Common myeloid progenitor, CD34-positive (primary cell): ENCODE results near the gene SLC35E1.
"Not testable (repeated sequence)": the region's sequence is repeated elsewhere in the genome, so short reads cannot be mapped to it uniquely, and the experiment has no call there.

Experiments
- CTCF ChIA-PET: fragments of 350-600 bp; sonication (Branson Sonifier 250); formaldehyde crosslinking; loops from one replicate; lab custom pipeline; 2021; ENCODE audit warnings: antibody characterized with exemption; lab: Charles Lee
- POLR2A ChIA-PET: fragments of 350-600 bp; sonication (Branson Sonifier 250); formaldehyde crosslinking; loops from one replicate; lab custom pipeline; 2021; ENCODE audit warnings: antibody characterized with exemption; lab: Charles Lee
- DNase-seq, 3 donors: peaks; one replicate each; pipeline versions ENCODE4 v3.0.0 to v3.0.0-alpha.2; 2013
- H3K27ac ChIP-seq, 2 experiments: 1 replicate in 1 of 2; 2 replicates in 1 of 2; pipeline ENCODE4 v1.7.0; 2013; ENCODE audit warnings: inconsistent platforms in 2 of 2, low read length in 2 of 2, mild to moderate bottlenecking in 2 of 2, low read depth in 1 of 2, moderate library complexity in 1 of 2; ENCODE audit not compliant: severe bottlenecking in 2 of 2, insufficient read depth in 1 of 2, poor library complexity in 1 of 2
- H3K27me3 ChIP-seq, 5 experiments: replicated peaks in 2 of 5; 1 replicate in 3 of 5; 2 replicates in 2 of 5; pipeline versions ENCODE4 v1.6.1 to v1.7.0; 2013; ENCODE audit warnings: low read length in 4 of 5, mild to moderate bottlenecking in 2 of 5, moderate library complexity in 2 of 5, inconsistent platforms in 1 of 5; ENCODE audit not compliant: insufficient read depth in 5 of 5, control insufficient read depth in 4 of 5
- H3K36me3 ChIP-seq, 4 experiments: 1 replicate in 2 of 4; 2 replicates in 2 of 4; pipeline versions ENCODE4 v1.6.1 to v1.7.0; 2013; ENCODE audit warnings: low read length in 3 of 4, control low read depth in 1 of 4, mild to moderate bottlenecking in 1 of 4; ENCODE audit not compliant: control insufficient read depth in 4 of 4, insufficient read depth in 4 of 4
- H3K4me1 ChIP-seq, 4 experiments: 1 replicate in 3 of 4; 2 replicates in 1 of 4; pipeline versions ENCODE4 v1.6.1 to v1.7.1; 2013; ENCODE audit warnings: low read length in 3 of 4, mild to moderate bottlenecking in 3 of 4, control low read depth in 1 of 4, inconsistent platforms in 1 of 4, moderate library complexity in 1 of 4; ENCODE audit not compliant: control insufficient read depth in 4 of 4, insufficient read depth in 4 of 4; ENCODE audit errors: control extremely low read depth in 1 of 4
- H3K4me3 ChIP-seq, 7 experiments: 1 replicate in 4 of 7; 2 replicates in 3 of 7; pipeline versions ENCODE4 v1.5.1 to v1.7.0; 2013; ENCODE audit warnings: mild to moderate bottlenecking in 7 of 7, low read length in 6 of 7, moderate library complexity in 6 of 7, inconsistent platforms in 2 of 7, low read depth in 2 of 7, control low read depth in 1 of 7; ENCODE audit not compliant: insufficient read depth in 4 of 7, control insufficient read depth in 1 of 7; ENCODE audit errors: extremely low read depth in 1 of 7
- H3K9me3 ChIP-seq, 5 experiments: 1 replicate in 4 of 5; 2 replicates in 1 of 5; pipeline versions ENCODE4 v1.6.1 to v1.7.1; 2013; ENCODE audit warnings: low read length in 4 of 5, mild to moderate bottlenecking in 2 of 5, inconsistent platforms in 1 of 5, low read depth in 1 of 5, moderate library complexity in 1 of 5; ENCODE audit not compliant: control insufficient read depth in 4 of 5, insufficient read depth in 2 of 5; ENCODE audit errors: control extremely low read depth in 1 of 5
- WGBS: methylation state at CpG from one replicate; pipeline ENCODE4 v1.1.5; 2013; ENCODE audit not compliant: insufficient coverage; 5-methylcytosine and 5-hydroxymethylcytosine counted together

The SLC35E1 gene

DNA sequence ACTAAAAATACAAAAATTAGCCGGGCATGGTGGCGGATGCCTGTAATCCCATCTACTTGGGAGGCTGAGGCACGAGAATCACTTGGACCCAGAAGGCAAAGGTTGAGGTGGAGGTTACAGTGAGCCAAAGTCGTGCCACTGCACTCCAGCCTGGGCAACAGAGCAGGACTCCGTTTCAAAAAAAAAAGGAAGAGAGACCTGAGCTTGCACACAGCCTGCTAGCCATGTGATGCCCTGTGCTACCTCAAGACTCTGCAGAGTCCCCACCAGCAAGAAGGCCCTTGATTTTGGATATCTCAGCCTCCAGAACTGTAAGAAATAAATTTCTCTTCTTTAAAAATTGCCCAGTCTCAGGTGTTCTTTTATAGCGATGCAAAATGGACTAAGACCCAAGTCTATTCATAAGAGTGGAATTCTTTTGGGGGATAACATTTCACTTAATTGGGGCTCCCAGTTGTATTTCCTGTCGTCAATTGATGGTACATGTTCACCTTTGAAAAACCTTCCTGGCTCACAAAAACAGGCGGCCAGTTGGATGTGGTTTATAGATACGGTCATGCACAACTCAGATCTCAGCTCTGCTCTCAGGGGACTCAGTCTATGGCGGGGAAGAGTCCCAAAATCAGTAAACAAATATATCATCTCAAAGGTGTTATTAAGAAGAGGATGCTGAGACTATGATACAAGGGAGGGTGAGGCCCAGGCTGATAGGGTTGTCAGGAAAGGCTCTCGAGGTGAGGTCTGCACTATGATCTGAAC, 27.6 kb downstream of the SLC35E1 start:
- POLR2A ChIA-PET: interaction anchor here (0.5 kb wide), 1 partner anchor 19 kb away, joined by 3 read pairs; no protein-coding TSS in a partner anchor
- Histone ChIP-seq H3K27ac (no peak overlapping the region), H3K36me3 (peaks cover 2 to 8% (median 6%) of the 10 kb centered on the region in 4 experiments), H3K9me3 (no peaks in the 10 kb centered on the region), H3K4me1 (peaks cover 9 to 42% (median 23%) of the 10 kb centered on the region in 4 experiments), H3K4me3 (no peak overlapping the region), H3K27me3 (no peaks in the 10 kb centered on the region)
- DNase-seq: no peak
- CTCF ChIA-PET: interaction anchor here (1.5 kb wide), 1 partner anchor 10 kb away, joined by 3 read pairs; no protein-coding TSS in a partner anchor
- WGBS: 92% methylated on average over 7 of the region's 11 CpGs

DNA sequence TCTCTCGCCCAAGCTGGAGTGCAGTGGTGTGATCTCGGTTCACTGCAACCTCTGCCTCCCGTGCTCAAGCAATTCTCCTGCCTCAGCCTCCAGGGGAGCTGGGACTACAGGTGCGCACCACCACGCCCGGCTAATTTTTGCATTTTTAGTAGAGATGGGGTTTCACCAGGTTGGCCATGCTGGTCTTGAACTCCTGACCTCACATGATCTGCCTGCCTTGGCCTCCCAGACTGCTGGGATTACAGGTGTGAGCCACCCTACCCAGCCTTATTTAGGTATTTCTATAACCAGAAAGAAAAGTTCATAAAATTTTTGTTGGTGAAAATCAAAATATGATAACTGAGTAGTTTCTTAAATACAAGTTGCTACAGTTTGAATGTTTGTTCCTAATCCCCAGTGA, 28.5 kb downstream of the SLC35E1 start:
- H3K4me3 ChIP-seq: peak overlapping the region in 3 of 7 experiments; percentile 92 to 97 (median 97)
- CTCF ChIA-PET: interaction anchor here (1.4 to 1.9 kb wide), 2 partner anchors 11 to 44 kb away, joined by 4 to 5 read pairs; no protein-coding TSS in a partner anchor
- 93% methylated on average over 5 of the region's 6 CpGs for WGBS
- POLR2A ChIA-PET: interaction anchor here (0.7 kb wide), 1 partner anchor 28 kb away, joined by 5 read pairs; no protein-coding TSS in a partner anchor
- H3K4me1 ChIP-seq: peaks cover 9 to 33% (median 23%) of the 10 kb centered on the region in 4 experiments
- H3K9me3 ChIP-seq, H3K27me3 ChIP-seq, DNase-seq: not testable (repeated sequence)
- H3K36me3 ChIP-seq: peaks cover 2 to 15% (median 9%) of the 10 kb centered on the region in 4 experiments
- H3K27ac ChIP-seq: peak overlapping the region in 1 of 2 experiments; percentile 86

DNA sequence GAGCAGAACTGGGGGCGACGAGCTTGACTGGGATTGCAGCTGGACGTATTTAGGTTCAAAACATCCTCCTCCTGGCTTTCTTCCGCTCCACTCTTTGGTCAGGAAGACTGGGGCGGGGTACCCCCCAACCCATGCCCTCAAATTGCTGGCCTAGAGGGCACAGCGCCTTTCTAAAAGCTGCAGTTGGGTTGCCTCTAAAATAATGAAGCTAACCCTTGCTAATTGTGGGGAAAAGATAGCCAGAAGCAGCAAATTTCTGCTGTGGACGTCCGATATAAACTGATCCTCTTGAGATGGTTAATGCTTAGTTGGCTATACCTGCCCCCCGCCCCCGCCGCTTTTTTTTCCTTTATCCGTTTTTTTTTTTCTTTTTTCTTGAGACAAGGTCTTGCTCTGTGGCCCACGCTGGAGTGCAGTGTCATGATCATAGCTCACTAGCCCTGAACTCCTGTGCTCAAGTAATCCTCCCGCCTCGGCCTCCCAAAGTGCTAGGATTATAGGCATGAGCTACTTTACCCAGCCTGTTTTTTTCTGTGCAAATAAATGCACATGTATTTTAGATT, 29.2 kb downstream of the SLC35E1 start:
- 0% methylated on average over 6 of the region's 15 CpGs for WGBS
- Histone ChIP-seq H3K36me3 (peaks cover 0 to 21% (median 10%) of the 10 kb centered on the region in 4 experiments), H3K9me3 (no peaks in the 10 kb centered on the region), H3K4me3 (peak overlapping the region; percentile 76 to 97 (median 92)), H3K27me3 (no peaks in the 10 kb centered on the region), H3K27ac (peak overlapping the region; percentile 72 to 86), H3K4me1 (peaks cover 9 to 32% (median 23%) of the 10 kb centered on the region in 4 experiments)
- ChIA-PET POLR2A (interaction anchor here (0.7 to 1.9 kb wide), 4 partner anchors 23 to 86 kb away, joined by 4 to 7 read pairs (median 5); no protein-coding TSS in a partner anchor), CTCF (interaction anchor here (0.6 to 1.9 kb wide), 4 partner anchors 8 to 44 kb away, joined by 3 to 5 read pairs (median 4); no protein-coding TSS in a partner anchor)
- no peak for DNase-seq

DNA sequence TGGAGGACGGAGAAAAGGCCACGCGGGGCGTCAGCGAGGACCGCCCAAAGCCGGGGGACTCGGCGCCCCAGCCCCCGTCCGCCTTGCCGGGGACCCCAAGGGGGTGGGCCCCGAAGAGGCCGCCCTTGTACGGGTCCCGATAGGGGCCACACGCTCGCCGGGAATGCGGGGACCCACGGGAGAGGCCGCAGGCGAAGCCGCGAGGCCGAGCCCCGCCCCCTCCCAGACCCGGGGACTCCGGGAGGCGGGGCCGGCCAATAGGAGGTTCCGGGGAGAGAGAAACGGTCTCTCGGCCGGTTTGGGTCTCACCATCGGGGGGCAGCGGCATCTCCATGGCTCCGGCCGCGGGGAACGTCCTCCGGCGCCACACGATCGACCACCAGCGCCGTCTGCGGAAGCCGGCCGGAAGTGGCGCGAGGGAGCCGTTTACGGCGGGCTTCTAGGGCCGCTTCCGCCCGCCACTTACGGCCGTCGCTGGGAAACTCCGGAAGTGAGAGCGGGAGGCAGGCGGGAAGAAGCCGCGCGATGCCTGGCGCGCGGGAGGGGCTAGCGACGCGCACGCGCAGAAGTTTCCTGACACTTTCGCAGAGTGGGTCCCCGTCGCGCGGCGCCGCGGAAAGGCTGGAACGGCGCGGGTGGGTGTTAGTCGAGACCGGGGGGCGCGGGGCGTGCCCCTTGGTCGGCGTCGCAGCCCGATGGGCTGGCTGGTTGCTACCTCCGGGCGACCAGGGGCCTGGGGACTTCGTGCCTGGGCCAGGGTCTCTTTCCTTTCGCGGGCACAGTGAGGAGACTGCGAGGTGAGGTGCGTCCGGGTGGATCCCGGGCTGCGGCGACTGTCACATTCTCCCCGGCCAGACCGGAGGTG, 29.9 kb downstream of the SLC35E1 start, which contains the start of gene CHERP:
TSS of gene CHERP (minus strand) at position 393 of the 865 bp plus-strand sequence. CDS start at position 334, 59 bp downstream.
- Histone ChIP-seq H3K9me3 (no peaks in the 10 kb centered on the region), H3K4me1 (peaks cover 9 to 32% (median 23%) of the 10 kb centered on the region in 4 experiments), H3K36me3 (peaks cover 2 to 28% (median 14%) of the 10 kb centered on the region in 4 experiments), H3K27me3 (no peaks in the 10 kb centered on the region), H3K4me3 (peak within 1 kb of the TSS; percentile 76 to 97 (median 92)), H3K27ac (peak within 1 kb of the TSS; percentile 72 to 86)
- WGBS: under 1% methylated on average over 89 of the region's 108 CpGs
- peak; percentile 94 to 97 (median 97) for DNase-seq
- ChIA-PET CTCF (interaction anchor here (0.6 to 1.9 kb wide), 5 partner anchors 8 to 151 kb away, joined by 3 to 5 read pairs (median 4); no protein-coding TSS in a partner anchor), POLR2A (interaction anchor here (0.7 to 1.9 kb wide), 3 partner anchors 24 to 87 kb away, joined by 4 to 7 read pairs (median 5); no protein-coding TSS in a partner anchor)

DNA sequence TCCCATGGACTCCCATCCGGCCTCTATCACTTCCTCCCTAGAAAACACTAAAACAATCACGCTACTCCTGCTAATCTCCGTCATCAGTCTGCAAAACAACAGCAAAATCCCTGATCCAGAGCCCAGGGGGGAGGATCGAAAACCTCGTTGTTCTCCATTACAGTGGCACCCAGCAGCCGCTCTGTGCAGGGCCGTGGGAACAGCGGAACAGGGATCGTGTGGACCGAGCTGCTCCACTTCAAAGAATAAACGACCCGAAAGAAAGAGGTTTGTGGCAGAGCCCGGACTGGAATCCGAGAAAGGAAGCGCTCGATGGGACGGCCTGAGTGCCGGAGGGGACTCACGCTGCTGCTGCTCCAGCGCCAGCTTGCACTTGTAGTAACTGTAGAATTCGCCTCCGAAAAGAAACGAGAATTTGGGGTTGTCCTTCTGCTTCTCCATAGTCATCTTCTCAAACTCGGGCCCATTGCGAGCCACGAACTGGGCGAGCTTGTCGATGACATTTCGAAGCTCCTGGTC, 30.6 kb downstream of the SLC35E1 start:
- 2% methylated on average over 16 of the region's 29 CpGs for WGBS
- H3K9me3 ChIP-seq: no peaks in the 10 kb centered on the region
- peak overlapping the region; percentile 72 to 86 for H3K27ac ChIP-seq
- ChIA-PET CTCF (interaction anchor here (0.6 to 1.3 kb wide), 3 partner anchors 42 to 152 kb away, joined by 4 to 5 read pairs (median 4); no protein-coding TSS in a partner anchor), POLR2A (interaction anchor here (1.9 kb wide), 1 partner anchor 24 kb away, joined by 7 read pairs; no protein-coding TSS in a partner anchor)
- no peak for DNase-seq
- peaks cover 2 to 33% (median 16%) of the 10 kb centered on the region in 4 experiments for H3K36me3 ChIP-seq
- peaks cover 9 to 32% (median 23%) of the 10 kb centered on the region in 4 experiments for H3K4me1 ChIP-seq
- H3K27me3 ChIP-seq: no peaks in the 10 kb centered on the region
- H3K4me3 ChIP-seq: peak overlapping the region; percentile 76 to 97 (median 92)

DNA sequence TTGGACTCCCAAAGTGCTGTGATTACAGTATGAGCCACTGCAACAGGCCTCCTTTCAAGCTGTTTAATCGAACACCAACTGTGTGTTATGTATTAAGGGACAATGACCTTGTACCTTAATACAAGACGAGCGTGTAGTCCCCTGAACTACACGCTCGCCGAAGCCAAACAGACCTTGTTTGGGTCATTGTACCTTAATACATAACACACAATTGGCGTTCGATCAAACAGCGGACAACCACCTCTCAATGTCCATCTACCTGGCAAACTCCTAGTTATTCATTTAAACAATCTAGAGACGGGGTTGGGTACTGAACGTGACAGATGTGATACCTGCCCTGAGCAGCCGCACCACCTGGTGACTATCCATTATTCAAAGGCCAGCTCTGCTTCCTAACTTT, 31.3 kb downstream of the SLC35E1 start:
- Histone ChIP-seq H3K4me3 (peak overlapping the region in 6 of 7 experiments; percentile 76 to 97 (median 90)), H3K27ac (peak overlapping the region; percentile 72 to 86), H3K9me3 (no peaks in the 10 kb centered on the region), H3K4me1 (peaks cover 9 to 32% (median 23%) of the 10 kb centered on the region in 4 experiments), H3K27me3 (no peaks in the 10 kb centered on the region), H3K36me3 (peaks cover 2 to 38% (median 20%) of the 10 kb centered on the region in 4 experiments)
- ChIA-PET CTCF (interaction anchor here (1.2 to 1.3 kb wide), 2 partner anchors 43 to 50 kb away, joined by 4 to 5 read pairs; no protein-coding TSS in a partner anchor), POLR2A (no interaction called here)
- WGBS: 90% methylated on average over 11 of the region's 12 CpGs
- no peak for DNase-seq
